IMR-90 (cell line): ENCODE data around the gene SMCHD1. TPM values are rescaled to one million over a fixed set of nuclear protein-coding genes. Genes with fewer than 3 reads are reported as not detected.
"Not testable (repeated sequence)": the region's sequence is repeated elsewhere in the genome, so short reads cannot be mapped to it uniquely, and the experiment has no call there.

Experiments used
- ATAC-seq: fragments of 200-7000 bp; cut with Tn5 transposase; 2 replicates; pipeline ENCODE4 v1.9.1; 2020; ENCODE audit warnings: low read depth, mild to moderate bottlenecking, moderate library complexity
- BruUV-seq: library from RNA; stranded (reverse); fragments of 400-500 nt; replicated peaks from 2 replicates; lab custom pipeline; 2021; lab: Mats Ljungman, UMichigan
- CTCF ChIA-PET: fragments of 300-600 bp; formaldehyde crosslinking; extraction: SDS; loops from one replicate; lab custom pipeline; 2021; ENCODE audit warnings: antibody characterized with exemption; lab: Yijun Ruan, JAX
- POLR2A ChIA-PET: fragments of 300-600 bp; sonication (Branson Sonifier 250); formaldehyde crosslinking; loops from one replicate; lab custom pipeline; 2022; ENCODE audit warnings: antibody characterized with exemption; ENCODE audit not compliant: unreplicated experiment; lab: Charles Lee
- DNase-seq: peaks from one replicate; pipeline ENCODE4 v3.0.0; 2013
- H2AFZ ChIP-seq: replicated peaks from 2 replicates; pipeline ENCODE3; 2013; ENCODE audit warnings: low read length, mild to moderate bottlenecking; ENCODE audit not compliant: poor library complexity
- H2AK5ac ChIP-seq: 2 replicates; pipeline ENCODE4 v1.6.1; 2013; ENCODE audit warnings: low read depth, low read length, inconsistent platforms
- H2AK9ac ChIP-seq: replicated peaks from 2 replicates; pipeline ENCODE3; 2013; ENCODE audit warnings: mild to moderate bottlenecking, low read depth, low read length, moderate library complexity; ENCODE audit not compliant: poor library complexity
- H2BK120ac ChIP-seq: 2 replicates; pipeline ENCODE4 v1.6.1; 2013; ENCODE audit warnings: low read depth, low read length, inconsistent platforms
- H2BK15ac ChIP-seq: 3 replicates; pipeline ENCODE4 v1.6.1; 2013; ENCODE audit warnings: low read depth, low read length, inconsistent platforms
- H2BK20ac ChIP-seq: 2 replicates; pipeline ENCODE4 v1.6.1; 2013; ENCODE audit warnings: low read depth, mild to moderate bottlenecking, inconsistent platforms, low read length, moderate library complexity
- H2BK5ac ChIP-seq: 2 replicates; pipeline ENCODE4 v1.6.1; 2013; ENCODE audit warnings: mild to moderate bottlenecking, low read depth, low read length, inconsistent platforms; ENCODE audit not compliant: poor library complexity, severe bottlenecking
- H3K14ac ChIP-seq: replicated peaks from 2 replicates; pipeline ENCODE4 v1.6.1; 2013; ENCODE audit warnings: low read depth, low read length, inconsistent platforms
- H3K18ac ChIP-seq: 2 replicates; pipeline ENCODE4 v1.6.1; 2013; ENCODE audit warnings: low read depth, low read length, control low read depth
- H3K23ac ChIP-seq: 2 replicates; pipeline ENCODE4 v1.6.1; 2013; ENCODE audit warnings: low read depth, low read length, inconsistent platforms
- H3K27ac ChIP-seq: 2 replicates; pipeline ENCODE4 v1.5.1; 2013; ENCODE audit warnings: mild to moderate bottlenecking, control low read depth, low read length; ENCODE audit not compliant: insufficient read depth
- H3K27me3 ChIP-seq: 2 replicates; pipeline ENCODE4 v1.6.1; 2013; ENCODE audit warnings: low read length; ENCODE audit not compliant: control insufficient read depth, insufficient read depth
- H3K36me3 ChIP-seq: 2 replicates; pipeline ENCODE4 v1.6.1; 2013; ENCODE audit warnings: low read length, mixed read lengths; ENCODE audit not compliant: control insufficient read depth, insufficient read depth
- H3K4ac ChIP-seq: 2 replicates; pipeline ENCODE4 v1.6.1; 2013; ENCODE audit warnings: low read depth, low read length, inconsistent platforms
- H3K4me1 ChIP-seq: 2 replicates; pipeline ENCODE4 v1.6.1; 2013; ENCODE audit warnings: low read length, mixed read lengths; ENCODE audit not compliant: control insufficient read depth, insufficient read depth
- H3K4me2 ChIP-seq: 2 replicates; pipeline ENCODE4 v1.6.1; 2013; ENCODE audit warnings: low read depth, mild to moderate bottlenecking, control low read depth, low read length, moderate library complexity
- H3K4me3 ChIP-seq: 2 replicates; pipeline ENCODE4 v1.5.1; 2013; ENCODE audit warnings: low read depth, mild to moderate bottlenecking, control low read depth, low read length, moderate library complexity; ENCODE audit not compliant: insufficient read depth
- H3K56ac ChIP-seq: 2 replicates; pipeline ENCODE4 v1.6.1; 2013; ENCODE audit warnings: low read length, inconsistent platforms; ENCODE audit not compliant: insufficient read depth; ENCODE audit errors: extremely low read depth
- H3K79me1 ChIP-seq, 2 experiments: 2 replicates each; pipeline ENCODE4 v1.6.1; 2013; ENCODE audit warnings: low read length in 2 of 2, inconsistent platforms in 1 of 2, low read depth in 1 of 2
- H3K9ac ChIP-seq: 2 replicates; pipeline ENCODE4 v1.6.1; 2013; ENCODE audit warnings: low read depth, low read length, control low read depth
- H3K9me1 ChIP-seq: 2 replicates; pipeline ENCODE4 v1.6.1; 2013; ENCODE audit warnings: low read length, inconsistent platforms; ENCODE audit not compliant: insufficient read depth
- H3K9me3 ChIP-seq: 2 replicates; pipeline ENCODE4 v1.6.1; 2013; ENCODE audit warnings: low read length; ENCODE audit not compliant: control insufficient read depth, insufficient read depth
- H4K20me1 ChIP-seq: 2 replicates; pipeline ENCODE4 v1.6.1; 2013; ENCODE audit warnings: low read length, inconsistent platforms; ENCODE audit not compliant: insufficient read depth
- H4K5ac ChIP-seq: 2 replicates; pipeline ENCODE4 v1.6.1; 2013; ENCODE audit warnings: mild to moderate bottlenecking, low read depth, low read length, control low read depth
- H4K8ac ChIP-seq, 2 experiments: 2 replicates each; pipeline ENCODE4 v1.6.1; 2013; ENCODE audit warnings: low read depth in 2 of 2, low read length in 2 of 2, control low read depth in 1 of 2, inconsistent platforms in 1 of 2
- H4K91ac ChIP-seq: 2 replicates; pipeline ENCODE4 v1.6.1; 2013; ENCODE audit warnings: low read depth, low read length, inconsistent platforms; ENCODE audit not compliant: insufficient read depth
- BHLHE40 ChIP-seq: fragments of 150-350 bp; IDR thresholded peaks from 2 replicates; pipeline ENCODE4 v1.6.1; 2016; ENCODE audit warnings: mild to moderate bottlenecking, low read depth, low read length
- FOS ChIP-seq: fragments of 150-350 bp; IDR thresholded peaks from 2 replicates; pipeline ENCODE4 v1.6.1; 2016; ENCODE audit warnings: low read depth, low read length
- MXI1 ChIP-seq: IDR thresholded peaks from 2 replicates; pipeline ENCODE4 v1.6.1; 2012; ENCODE audit warnings: low read depth, mild to moderate bottlenecking, low read length, moderate library complexity, borderline replicate concordance
- SMC3 ChIP-seq: fragments of 150-350 bp; IDR thresholded peaks from 2 replicates; pipeline ENCODE4 v1.6.1; 2016; ENCODE audit warnings: low read depth, mild to moderate bottlenecking, antibody characterized with exemption, low read length, moderate library complexity
- WGBS, 2 experiments: methylation state at CpG; one replicate each; pipeline versions ENCODE4 v1.1.5 to v1.1.7; 2013; ENCODE audit warnings: missing lambda C conversion rate in 2 of 2; ENCODE audit not compliant: insufficient read length in 1 of 2; ENCODE audit errors: extremely low coverage in 2 of 2; 5-methylcytosine and 5-hydroxymethylcytosine counted together
- dilution Hi-C: fragments of 300-500 bp; cut with HindIII; formaldehyde crosslinking; loops from one replicate; pipeline ENCODE4 v1.14.3; 2018; ENCODE audit warnings: low sequenced_read_pairs; ENCODE audit not compliant: unreplicated experiment
- in situ Hi-C: fragments of 300-500 bp; cut with MboI; formaldehyde crosslinking; loops from 3 replicates; pipeline ENCODE4 v1.14.3; 2019; ENCODE audit warnings: low sequenced_read_pairs, inconsistent platforms, mixed read lengths
- intact Hi-C: fragments of 100-400 bp; cut with micrococcal nuclease; formaldehyde crosslinking; loops from 2 replicates; pipeline ENCODE4 v1.10.0; 2022
- polyA plus RNA-seq, 3 experiments: library from polyadenylated mRNA; depleted of rRNA; stranded (reverse); fragments of >200 nt; gene quantifications; 2 replicates each; pipeline ENCODE4 v1.2.3, GENCODE V29; 2012; ENCODE audit warnings: low replicate concordance in 1 of 3
- total RNA-seq: library from RNA; depleted of rRNA; stranded (reverse); fragments of >200 nt; gene quantifications from 2 replicates; pipeline ENCODE4 v1.2.3, GENCODE V29; 2012

The SMCHD1 gene
- total and polyA plus RNA-seq, 2 of the 4 experiments (the other 2 are of a cell fraction), result 14.8 to 47.3 TPM

GRCh38 chr18:2805970-2806943 lies 150.7 kb downstream of the SMCHD1 start:
- H3K36me3 ChIP-seq, result 0 out of 2 replicates have a peak, but pooled peaks cover 4% of the 10 kb centered on the region
- intact Hi-C loops (loop anchor here (5.0 to 10.0 kb wide), 2 partner anchors 96 to 439 kb away; partner anchors contain the start of gene MYL12A), dilution Hi-C loops (no loop called here), in situ Hi-C loops (no loop called here)
- CTCF ChIA-PET, result interaction anchor here (0.6 to 0.9 kb wide), 2 partner anchors 15 to 21 kb away, joined by 4 read pairs; no protein-coding TSS in a partner anchor
- H3K9me1 ChIP-seq, result peaks cover 4% of the 10 kb centered on the region; the same call in 1 of the 2 replicates
- no peak overlapping the region for H3K56ac ChIP-seq
- no peak overlapping the region for H2AK5ac ChIP-seq
- H3K4me1 ChIP-seq, result peaks cover 8% of the 10 kb centered on the region
- no TSS peak for BruUV-seq
- peak overlapping the region; percentile 26 for H3K4me2 ChIP-seq
- H2BK20ac ChIP-seq, result no peak overlapping the region
- peaks cover 8% of the 10 kb centered on the region; the same call in 1 of the 2 replicates for H4K20me1 ChIP-seq
- H2BK5ac ChIP-seq, result peak overlapping the region; percentile 3
- no peak overlapping the region; the same call in 2 of the 3 replicates for H2BK15ac ChIP-seq
- 0 out of 2 replicates have a peak overlapping the region, but pooled peaks have one; percentile 3 for H3K14ac ChIP-seq
- H3K27me3 ChIP-seq, result no peaks in the 10 kb centered on the region
- POLR2A ChIA-PET, result no interaction called here
- peak overlapping the region; percentile 31; the same call in 1 of the 2 replicates for H3K9ac ChIP-seq
- no peak overlapping the region for H4K5ac ChIP-seq
- H3K79me1 ChIP-seq, result peaks cover 0 to 4% of the 10 kb centered on the region in 2 experiments; a peak in 1 of 4 replicates
- H3K18ac ChIP-seq, result no peak overlapping the region
- no peak overlapping the region for H4K8ac ChIP-seq
- H3K4ac ChIP-seq, result no peak overlapping the region
- no peak overlapping the region for H4K91ac ChIP-seq
- WGBS, 2 experiments, result no CpG with 5 or more reads among the region's 8 CpGs
- peak overlapping the region; percentile 70; the same call in 1 of the 2 replicates for H3K27ac ChIP-seq
- H2AK9ac ChIP-seq, result no peak overlapping the region
- no peak overlapping the region for H3K23ac ChIP-seq
- H3K9me3 ChIP-seq, result peaks cover 6% of the 10 kb centered on the region
- peak; percentile 92 for ATAC-seq
- H3K4me3 ChIP-seq, result no peak overlapping the region
- H2BK120ac ChIP-seq, result no peak overlapping the region
- no peak for TF ChIP-seq MXI1
- 0 out of 2 replicates have a peak, but pooled peaks have one; percentile 4 for TF ChIP-seq BHLHE40
- TF ChIP-seq FOS, result peak; percentile 69; the same call in 1 of the 2 replicates
- TF ChIP-seq SMC3, result no peak
- DNase-seq, result peak; percentile 73
- no peak overlapping the region for H2AFZ ChIP-seq

- H3K4me3 ChIP-seq, H3K9me3 ChIP-seq, H3K23ac ChIP-seq, H3K79me1 ChIP-seq, H2BK120ac ChIP-seq, H4K8ac ChIP-seq, H3K4ac ChIP-seq, H3K27ac ChIP-seq, H3K4me2 ChIP-seq, H3K27me3 ChIP-seq, dilution Hi-C loops, H2AFZ ChIP-seq, H4K5ac ChIP-seq, H3K14ac ChIP-seq, H3K56ac ChIP-seq, H4K20me1 ChIP-seq, H2AK9ac ChIP-seq, BruUV-seq, DNase-seq, H2AK5ac ChIP-seq, H2BK20ac ChIP-seq, in situ Hi-C loops, H2BK5ac ChIP-seq, H3K9ac ChIP-seq, H3K18ac ChIP-seq, H2BK15ac ChIP-seq, ATAC-seq, H3K4me1 ChIP-seq, H3K36me3 ChIP-seq, H4K91ac ChIP-seq, H3K9me1 ChIP-seq, POLR2A ChIA-PET: not testable (repeated sequence)
- intact Hi-C loops, result loop anchor here (5.0 to 10.0 kb wide), 2 partner anchors 94 to 436 kb away; partner anchors contain the start of gene MYL12A
- no CpG with 5 or more reads among the region's 2 CpGs for WGBS, 2 experiments
- CTCF ChIA-PET, result interaction anchor here (1.3 kb wide), 1 partner anchor 10 kb away, joined by 3 read pairs; no protein-coding TSS in a partner anchor
These were observed 153.1 kb downstream of the SMCHD1 start for GRCh38 chr18:2808640-2809039.
